ENCODE data around the gene DIS3L2.

DIS3L2 gene

DNA sequence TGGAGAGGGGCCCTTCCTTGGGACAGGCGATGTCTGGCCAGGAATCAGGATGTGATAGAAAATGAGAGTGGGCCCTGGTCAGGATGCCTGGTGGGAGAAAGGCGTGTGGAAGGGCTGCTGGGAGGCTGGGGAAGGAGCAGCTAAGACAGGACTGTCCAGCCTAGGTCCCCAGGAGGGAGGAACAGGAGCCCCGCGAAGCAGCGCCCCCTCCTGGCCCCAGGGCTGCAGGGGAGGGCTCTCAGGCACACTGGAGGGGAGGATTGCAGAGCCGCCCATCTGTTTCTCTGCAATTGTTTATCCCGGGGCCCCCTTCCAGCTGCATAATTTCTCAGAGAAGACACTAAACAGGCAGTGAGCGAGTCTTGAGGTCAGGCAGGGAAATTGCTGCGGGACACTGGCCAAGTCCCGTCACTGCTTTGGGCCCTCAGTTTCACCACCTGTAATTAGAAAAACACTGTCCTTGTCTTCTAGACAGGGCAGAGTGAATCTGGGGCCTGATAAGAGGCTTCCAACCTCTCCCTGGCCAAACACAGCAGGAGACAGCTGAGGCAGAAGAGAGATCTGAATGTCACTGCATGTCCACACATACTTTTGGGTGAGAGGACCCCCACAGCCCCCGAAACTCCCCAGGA lies 31.4 kb upstream of the DIS3L2 start:
- peak; percentile 58 for DNase-seq (ENCODE audit: low spot score)
- in situ Hi-C loops (cut with MboI; ENCODE audit: low pct_unique_long_range_greater_than_20kb, low sequenced_read_pairs, unreplicated experiment): loop anchor here (10.0 kb wide), 1 partner anchor 205 kb away; no protein-coding TSS in a partner anchor
- TF ChIP-seq, protein P1, sequence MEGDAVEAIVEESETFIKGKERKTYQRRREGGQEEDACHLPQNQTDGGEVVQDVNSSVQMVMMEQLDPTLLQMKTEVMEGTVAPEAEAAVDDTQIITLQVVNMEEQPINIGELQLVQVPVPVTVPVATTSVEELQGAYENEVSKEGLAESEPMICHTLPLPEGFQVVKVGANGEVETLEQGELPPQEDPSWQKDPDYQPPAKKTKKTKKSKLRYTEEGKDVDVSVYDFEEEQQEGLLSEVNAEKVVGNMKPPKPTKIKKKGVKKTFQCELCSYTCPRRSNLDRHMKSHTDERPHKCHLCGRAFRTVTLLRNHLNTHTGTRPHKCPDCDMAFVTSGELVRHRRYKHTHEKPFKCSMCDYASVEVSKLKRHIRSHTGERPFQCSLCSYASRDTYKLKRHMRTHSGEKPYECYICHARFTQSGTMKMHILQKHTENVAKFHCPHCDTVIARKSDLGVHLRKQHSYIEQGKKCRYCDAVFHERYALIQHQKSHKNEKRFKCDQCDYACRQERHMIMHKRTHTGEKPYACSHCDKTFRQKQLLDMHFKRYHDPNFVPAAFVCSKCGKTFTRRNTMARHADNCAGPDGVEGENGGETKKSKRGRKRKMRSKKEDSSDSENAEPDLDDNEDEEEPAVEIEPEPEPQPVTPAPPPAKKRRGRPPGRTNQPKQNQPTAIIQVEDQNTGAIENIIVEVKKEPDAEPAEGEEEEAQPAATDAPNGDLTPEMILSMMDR (IDR thresholded peaks at IDR 0.05; ENCODE audit: extremely low read depth, insufficient read depth, missing control alignments): peak; percentile 61

DNA sequence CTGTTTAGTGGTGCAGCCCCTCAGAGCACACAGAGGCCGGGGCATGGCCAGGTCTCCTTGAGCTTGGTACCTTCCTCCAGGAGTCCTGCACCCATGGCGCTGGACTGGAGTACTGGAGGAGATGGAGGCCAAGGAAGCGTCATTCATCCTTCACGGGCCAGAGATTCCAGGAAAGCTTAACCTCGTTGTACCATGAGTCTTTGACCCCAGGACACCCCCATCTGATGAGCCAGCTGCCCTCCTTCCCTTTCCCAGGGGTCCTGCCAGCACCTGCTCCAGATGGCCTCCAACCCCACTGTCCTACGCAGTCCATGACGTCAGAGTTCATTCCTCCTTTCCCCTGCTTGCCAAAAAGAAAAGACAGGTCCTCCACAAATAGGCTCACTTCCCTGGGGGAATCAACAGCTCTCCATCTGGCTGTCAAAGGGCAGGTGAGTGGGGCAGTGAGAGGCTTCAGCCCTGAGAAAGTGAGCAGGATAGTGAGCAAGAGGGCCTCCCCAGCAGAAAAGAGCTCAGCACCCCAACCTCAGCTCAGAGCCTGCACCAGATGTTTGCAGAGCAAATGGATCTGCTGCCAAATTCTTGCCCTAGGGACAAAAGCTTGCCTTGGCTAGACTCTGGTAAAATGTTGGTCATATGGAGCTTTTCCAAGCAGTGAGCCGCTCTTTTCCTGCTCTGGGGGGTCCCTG lies 30.8 kb upstream of the DIS3L2 start:
- TF ChIP-seq, protein P1 (IDR thresholded peaks at IDR 0.05; ENCODE audit: extremely low read depth, insufficient read depth, missing control alignments): no peak
- no peak for DNase-seq (ENCODE audit: low spot score)
- in situ Hi-C loops (cut with MboI; ENCODE audit: low pct_unique_long_range_greater_than_20kb, low sequenced_read_pairs, unreplicated experiment): loop anchor here (10.0 kb wide), 1 partner anchor 204 kb away; no protein-coding TSS in a partner anchor

DNA sequence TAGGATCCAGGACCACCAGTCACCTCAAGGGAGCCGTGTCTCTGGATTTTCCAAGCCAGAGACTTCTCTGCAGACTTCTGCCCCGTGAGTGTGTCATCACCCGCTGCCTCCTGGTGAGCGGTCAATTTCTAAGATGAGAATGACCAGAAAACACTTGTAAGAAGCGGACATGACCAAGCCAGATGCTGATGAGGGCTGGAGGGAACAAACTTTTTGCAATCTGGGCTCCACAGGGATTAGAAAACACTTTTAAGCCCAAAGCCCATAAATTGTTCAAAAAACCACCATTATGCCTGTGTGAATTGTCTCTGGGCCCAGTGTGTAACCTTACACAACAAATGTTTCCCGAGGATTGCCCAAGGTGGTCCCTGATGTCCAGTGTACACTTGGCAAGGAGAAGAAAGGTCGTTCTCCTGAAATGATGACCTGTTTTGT lies 30.0 kb upstream of the DIS3L2 start:
- TF ChIP-seq, protein P1 (IDR thresholded peaks at IDR 0.05; ENCODE audit: extremely low read depth, insufficient read depth, missing control alignments): no peak
- DNase-seq (ENCODE audit: low spot score): no peak
- in situ Hi-C loops (cut with MboI; ENCODE audit: low pct_unique_long_range_greater_than_20kb, low sequenced_read_pairs, unreplicated experiment): loop anchor here (10.0 kb wide), 1 partner anchor 203 kb away; no protein-coding TSS in a partner anchor

DNA sequence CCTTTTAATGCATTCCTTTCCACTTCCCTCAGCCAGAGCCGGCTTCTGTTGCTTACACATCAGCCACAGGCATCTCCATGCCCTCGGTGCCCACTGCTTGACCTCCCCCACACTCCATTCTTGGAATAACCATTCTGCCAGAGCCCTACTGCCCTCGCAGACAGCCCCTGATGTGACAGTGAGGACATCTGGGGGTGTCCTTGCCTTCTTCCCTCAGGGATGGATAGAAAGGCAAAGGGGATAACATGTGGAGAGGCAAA lies 28.9 kb upstream of the DIS3L2 start:
- DNase-seq (ENCODE audit: low spot score): no peak
- in situ Hi-C loops (cut with MboI; ENCODE audit: low pct_unique_long_range_greater_than_20kb, low sequenced_read_pairs, unreplicated experiment): loop anchor here (10.0 kb wide), 1 partner anchor 202 kb away; no protein-coding TSS in a partner anchor
- TF ChIP-seq, protein P1 (IDR thresholded peaks at IDR 0.05; ENCODE audit: extremely low read depth, insufficient read depth, missing control alignments): no peak

DNA sequence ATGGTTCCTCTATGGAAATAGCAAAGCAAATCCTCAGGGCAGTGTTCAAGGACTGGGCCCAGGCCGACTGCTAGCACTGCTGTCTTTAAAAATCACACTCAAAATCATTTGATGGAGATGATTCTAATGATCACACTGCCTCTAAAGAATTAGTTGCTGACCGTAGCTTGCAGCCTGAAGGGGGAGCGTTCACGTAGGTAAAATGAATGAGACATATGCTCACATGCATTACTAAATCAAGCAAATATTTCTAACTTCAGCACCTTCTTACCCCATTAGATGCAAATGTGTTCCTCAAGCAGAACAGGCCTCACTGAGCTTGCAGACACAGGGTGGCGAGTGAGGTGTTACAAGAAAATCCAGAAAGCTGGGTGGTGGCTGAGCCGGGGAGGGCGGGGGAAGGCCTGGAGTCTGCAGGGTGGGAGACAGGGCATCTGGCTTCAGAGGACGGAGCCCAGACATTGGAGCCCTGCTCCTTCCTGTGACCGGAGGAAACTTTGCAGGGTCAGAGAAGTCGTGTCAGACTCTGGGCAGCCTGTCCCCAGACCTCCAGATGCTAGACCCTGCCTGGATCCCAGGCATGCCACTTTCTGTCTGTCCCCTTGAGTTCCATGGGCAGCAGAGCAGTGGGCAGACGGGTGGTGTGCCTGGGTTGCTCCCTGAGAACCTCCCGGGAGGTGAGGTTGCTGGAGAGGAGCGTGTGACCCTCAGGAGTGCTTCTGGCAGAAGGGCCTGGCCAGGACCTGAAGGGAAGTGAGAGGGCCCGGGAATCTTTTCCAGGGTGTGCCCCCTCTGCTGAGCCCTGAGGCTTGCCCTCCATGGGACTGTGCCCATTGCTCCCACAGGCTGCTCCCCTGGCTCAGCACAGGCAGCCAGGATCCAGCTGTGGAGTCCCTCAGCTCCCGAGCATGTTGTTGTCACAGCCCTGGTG lies 28.3 kb upstream of the DIS3L2 start:
- DNase-seq (ENCODE audit: low spot score): no peak
- in situ Hi-C loops (cut with MboI; ENCODE audit: low pct_unique_long_range_greater_than_20kb, low sequenced_read_pairs, unreplicated experiment): loop anchor here (10.0 kb wide), 1 partner anchor 202 kb away; no protein-coding TSS in a partner anchor
- TF ChIP-seq, protein P1 (IDR thresholded peaks at IDR 0.05; ENCODE audit: extremely low read depth, insufficient read depth, missing control alignments): no peak

DNA sequence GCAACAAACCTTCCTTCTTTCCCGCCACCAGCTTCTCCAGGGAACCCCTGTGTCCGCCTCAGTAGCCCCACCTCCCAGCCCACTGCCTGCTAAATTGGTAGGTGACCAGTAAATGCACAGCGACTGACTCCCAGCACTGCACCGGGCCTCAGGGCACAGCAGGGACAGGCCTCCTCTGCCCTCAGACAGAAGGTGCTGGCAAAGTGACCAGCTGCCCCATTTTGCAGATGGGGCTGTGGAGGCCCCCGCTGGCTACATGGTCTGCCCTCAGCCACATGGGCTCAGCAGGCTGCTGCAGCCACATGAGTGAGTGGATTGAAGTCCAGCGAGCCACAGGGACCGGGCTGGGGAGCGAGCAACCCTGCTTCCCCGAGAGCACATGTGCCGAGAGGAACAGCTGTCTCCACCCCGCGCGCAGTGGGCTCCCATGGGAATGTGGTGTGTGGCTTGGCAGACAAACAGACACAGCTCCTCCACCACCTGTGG lies 27.6 kb upstream of the DIS3L2 start:
- DNase-seq (ENCODE audit: low spot score): no peak
- TF ChIP-seq, protein P1 (IDR thresholded peaks at IDR 0.05; ENCODE audit: extremely low read depth, insufficient read depth, missing control alignments): no peak
- in situ Hi-C loops (cut with MboI; ENCODE audit: low pct_unique_long_range_greater_than_20kb, low sequenced_read_pairs, unreplicated experiment): loop anchor here (10.0 kb wide), 1 partner anchor 201 kb away; no protein-coding TSS in a partner anchor

Measured in GM13977 (cell line).